HG03159 (cell line): Measurements from ENCODE around the gene AGBL1.
"Not testable (repeated sequence)": the region's sequence is repeated elsewhere in the genome, so short reads cannot be mapped to it uniquely, and the experiment has no call there.

Source experiments
- ATAC-seq: cut with Tn5 transposase; IDR thresholded peaks from one replicate; pipeline ENCODE4 v1.9.1; 2021; ENCODE audit warnings: mild to moderate bottlenecking, moderate library complexity; ENCODE audit not compliant: unreplicated experiment

AGBL1 gene

GRCh38 chr15:86850939-86851338, 771.3 kb downstream of the AGBL1 start:
- ATAC-seq: no peak

GRCh38 chr15:86852741-86853140, 773.1 kb downstream of the AGBL1 start:
- no peak for ATAC-seq

GRCh38 chr15:86854176-86854575, 774.5 kb downstream of the AGBL1 start:
- no peak for ATAC-seq

- no peak for ATAC-seq
These were observed 775.9 kb downstream of the AGBL1 start for GRCh38 chr15:86855307-86856291.

GRCh38 chr15:86857701-86858100, 778.0 kb downstream of the AGBL1 start:
- no peak for ATAC-seq

GRCh38 chr15:86863226-86863915, 783.7 kb downstream of the AGBL1 start:
- no peak for ATAC-seq

GRCh38 chr15:86865920-86866319, 786.2 kb downstream of the AGBL1 start:
- ATAC-seq: no peak

GRCh38 chr15:86870846-86871245, 791.2 kb downstream of the AGBL1 start:
- no peak for ATAC-seq

GRCh38 chr15:86871964-86872363, 792.3 kb downstream of the AGBL1 start:
- no peak for ATAC-seq

GRCh38 chr15:86872782-86873181, 793.1 kb downstream of the AGBL1 start:
- ATAC-seq: no peak

GRCh38 chr15:86875067-86875466, 795.4 kb downstream of the AGBL1 start:
- no peak for ATAC-seq

- ATAC-seq: no peak
These were observed 796.8 kb downstream of the AGBL1 start for GRCh38 chr15:86876387-86876944.

GRCh38 chr15:86877171-86877631, 797.5 kb downstream of the AGBL1 start:
- ATAC-seq: no peak

- not testable (repeated sequence) for ATAC-seq
These were observed 799.2 kb downstream of the AGBL1 start for GRCh38 chr15:86878844-86879243.

GRCh38 chr15:86879250-86880229, 799.9 kb downstream of the AGBL1 start:
- ATAC-seq: no peak

- ATAC-seq: no peak
These were observed 805.9 kb downstream of the AGBL1 start for GRCh38 chr15:86885616-86886015.

GRCh38 chr15:86892774-86893449, 813.2 kb downstream of the AGBL1 start:
- no peak for ATAC-seq

GRCh38 chr15:86894269-86894668, 814.6 kb downstream of the AGBL1 start:
- ATAC-seq: no peak

- no peak for ATAC-seq
These were observed 824.2 kb downstream of the AGBL1 start for GRCh38 chr15:86903642-86904421.
